Measurements from ENCODE around the gene SCCPDH.

Gene SCCPDH

DNA sequence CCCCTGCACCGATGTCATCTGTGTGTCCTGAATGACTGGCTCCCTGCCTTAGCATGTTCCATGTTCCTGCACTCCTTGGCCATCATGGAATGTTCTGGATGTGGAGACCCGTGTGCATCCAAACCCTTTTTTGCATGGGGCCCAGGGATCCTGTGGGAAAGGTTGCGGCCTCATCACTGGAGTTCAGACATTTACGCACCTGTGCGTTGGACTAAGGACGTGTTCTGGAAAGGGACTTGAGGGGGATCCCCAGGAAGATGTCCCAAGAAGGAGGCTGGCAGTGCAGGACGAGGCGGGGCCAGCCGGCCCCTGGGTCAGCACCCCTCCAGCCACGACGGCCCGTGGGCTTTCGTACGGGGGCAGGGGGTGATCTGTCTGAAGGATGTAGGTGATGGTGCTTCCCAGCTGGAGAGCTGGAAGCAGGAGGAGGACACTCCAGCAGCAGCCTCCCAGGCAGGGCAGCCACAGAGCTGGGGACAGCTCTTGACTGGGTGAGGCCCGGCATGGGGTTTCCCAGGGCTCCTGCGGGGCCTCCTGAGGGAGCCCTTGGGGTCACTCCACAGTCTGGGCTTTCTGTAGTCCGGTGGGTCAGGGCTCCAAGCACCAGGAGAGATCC is 67.2 kb downstream of the SCCPDH start:
- no peak for DNase-seq (ENCODE audit: low read depth)
- no peak overlapping the region for H3K4me3 ChIP-seq (ENCODE audit: low read depth, low read length)
- TF ChIP-seq, protein P1, sequence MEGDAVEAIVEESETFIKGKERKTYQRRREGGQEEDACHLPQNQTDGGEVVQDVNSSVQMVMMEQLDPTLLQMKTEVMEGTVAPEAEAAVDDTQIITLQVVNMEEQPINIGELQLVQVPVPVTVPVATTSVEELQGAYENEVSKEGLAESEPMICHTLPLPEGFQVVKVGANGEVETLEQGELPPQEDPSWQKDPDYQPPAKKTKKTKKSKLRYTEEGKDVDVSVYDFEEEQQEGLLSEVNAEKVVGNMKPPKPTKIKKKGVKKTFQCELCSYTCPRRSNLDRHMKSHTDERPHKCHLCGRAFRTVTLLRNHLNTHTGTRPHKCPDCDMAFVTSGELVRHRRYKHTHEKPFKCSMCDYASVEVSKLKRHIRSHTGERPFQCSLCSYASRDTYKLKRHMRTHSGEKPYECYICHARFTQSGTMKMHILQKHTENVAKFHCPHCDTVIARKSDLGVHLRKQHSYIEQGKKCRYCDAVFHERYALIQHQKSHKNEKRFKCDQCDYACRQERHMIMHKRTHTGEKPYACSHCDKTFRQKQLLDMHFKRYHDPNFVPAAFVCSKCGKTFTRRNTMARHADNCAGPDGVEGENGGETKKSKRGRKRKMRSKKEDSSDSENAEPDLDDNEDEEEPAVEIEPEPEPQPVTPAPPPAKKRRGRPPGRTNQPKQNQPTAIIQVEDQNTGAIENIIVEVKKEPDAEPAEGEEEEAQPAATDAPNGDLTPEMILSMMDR (IDR thresholded peaks at IDR 0.05; ENCODE audit: low read depth, low read length, missing control alignments), result no peak

DNA sequence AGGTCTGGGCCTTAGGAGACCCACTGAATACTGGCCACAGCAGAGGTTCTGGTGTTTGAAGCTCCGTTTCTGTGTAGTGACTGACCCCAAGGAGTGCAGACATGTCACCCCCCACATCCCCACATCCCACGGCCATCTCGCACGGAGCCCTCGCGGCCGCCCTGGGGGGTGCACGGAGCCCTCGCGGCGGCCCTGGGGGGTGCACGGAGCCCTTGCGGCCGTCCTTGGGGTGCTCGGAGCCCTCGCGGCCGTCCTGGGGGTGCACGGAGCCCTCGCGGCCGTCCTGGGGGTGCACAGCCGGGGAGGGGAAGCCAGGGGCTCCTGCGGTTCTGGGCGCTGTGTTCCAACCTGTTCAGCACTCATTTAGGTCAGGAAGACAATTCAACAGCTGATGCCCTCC is 68.4 kb downstream of the SCCPDH start:
- DNase-seq (ENCODE audit: low read depth), result no peak
- no peak overlapping the region for H3K4me3 ChIP-seq (ENCODE audit: low read depth, low read length)
- TF ChIP-seq, protein P1 (IDR thresholded peaks at IDR 0.05; ENCODE audit: low read depth, low read length, missing control alignments), result no peak

DNA sequence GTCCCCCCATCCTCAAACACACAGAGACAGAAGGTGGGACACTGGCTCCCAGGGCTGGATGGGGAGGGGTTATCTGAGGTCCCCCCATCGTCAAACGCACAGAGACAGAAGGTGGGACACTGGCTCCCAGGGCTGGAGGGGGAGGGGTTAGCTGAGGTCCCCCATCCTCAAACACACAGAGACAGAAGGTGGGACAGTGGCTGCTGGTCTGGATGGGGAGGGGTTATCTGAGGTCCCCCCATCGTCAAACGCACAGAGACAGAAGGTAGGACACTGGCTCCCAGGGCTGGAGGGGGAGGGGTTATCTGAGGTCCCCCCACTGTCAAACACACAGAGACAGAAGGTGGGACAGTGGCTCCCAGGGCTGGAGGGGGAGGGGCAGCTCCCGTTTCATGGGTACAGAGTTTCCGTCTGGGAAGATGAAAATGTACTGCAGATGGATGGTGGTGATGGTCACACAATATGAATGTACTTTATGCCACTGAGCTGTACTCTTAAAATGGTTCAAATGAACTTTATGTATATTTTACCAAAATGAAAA is 69.2 kb downstream of the SCCPDH start:
- TF ChIP-seq, protein P1 (IDR thresholded peaks at IDR 0.05; ENCODE audit: low read depth, low read length, missing control alignments), result no peak
- H3K4me3 ChIP-seq (ENCODE audit: low read depth, low read length), result no peak overlapping the region

DNA sequence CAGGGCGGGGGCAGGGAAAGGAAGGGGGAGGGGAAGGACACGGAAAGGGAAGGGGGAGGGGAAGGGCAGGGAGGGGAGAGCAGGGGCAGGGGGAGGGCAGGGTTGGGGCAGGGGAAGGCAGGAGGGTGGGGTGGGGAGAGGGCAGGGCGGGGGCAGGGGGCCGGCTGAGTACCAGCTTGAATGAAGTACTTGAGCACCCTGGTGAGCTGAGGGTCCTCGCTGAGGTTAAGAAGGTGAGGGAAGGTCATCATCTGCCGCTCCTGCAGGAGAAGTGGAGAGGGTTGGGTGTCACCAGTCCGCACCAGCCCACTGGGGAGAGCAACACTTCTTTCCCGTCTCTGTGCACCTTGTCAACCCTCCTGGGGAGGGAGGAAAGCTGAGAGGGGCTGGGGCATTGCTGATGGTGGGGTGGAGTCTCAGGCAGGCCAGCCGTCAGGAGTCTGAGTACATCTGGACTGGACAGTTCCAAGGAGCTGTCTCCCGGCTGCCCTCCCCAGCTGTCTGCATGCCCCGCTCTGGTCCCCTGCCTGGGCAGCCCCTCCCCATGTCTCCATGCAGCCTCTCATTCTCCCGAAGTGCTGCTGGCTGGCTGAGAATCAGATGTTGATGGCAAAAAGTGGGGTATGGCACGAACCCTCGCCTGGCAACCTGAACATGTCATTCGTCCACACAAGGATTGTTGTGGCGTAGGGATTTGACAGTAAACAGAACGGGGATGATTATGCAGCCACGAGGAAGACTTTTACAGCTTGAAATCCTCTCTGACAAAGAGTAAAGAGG is 70.0 kb downstream of the SCCPDH start:
- no peak overlapping the region for H3K4me3 ChIP-seq (ENCODE audit: low read depth, low read length)
- no peak for DNase-seq (ENCODE audit: low read depth)

More for the DNA sequence above, 69.2 kb downstream of the SCCPDH start:
- DNase-seq (ENCODE audit: low read depth), result no peak

DNA sequence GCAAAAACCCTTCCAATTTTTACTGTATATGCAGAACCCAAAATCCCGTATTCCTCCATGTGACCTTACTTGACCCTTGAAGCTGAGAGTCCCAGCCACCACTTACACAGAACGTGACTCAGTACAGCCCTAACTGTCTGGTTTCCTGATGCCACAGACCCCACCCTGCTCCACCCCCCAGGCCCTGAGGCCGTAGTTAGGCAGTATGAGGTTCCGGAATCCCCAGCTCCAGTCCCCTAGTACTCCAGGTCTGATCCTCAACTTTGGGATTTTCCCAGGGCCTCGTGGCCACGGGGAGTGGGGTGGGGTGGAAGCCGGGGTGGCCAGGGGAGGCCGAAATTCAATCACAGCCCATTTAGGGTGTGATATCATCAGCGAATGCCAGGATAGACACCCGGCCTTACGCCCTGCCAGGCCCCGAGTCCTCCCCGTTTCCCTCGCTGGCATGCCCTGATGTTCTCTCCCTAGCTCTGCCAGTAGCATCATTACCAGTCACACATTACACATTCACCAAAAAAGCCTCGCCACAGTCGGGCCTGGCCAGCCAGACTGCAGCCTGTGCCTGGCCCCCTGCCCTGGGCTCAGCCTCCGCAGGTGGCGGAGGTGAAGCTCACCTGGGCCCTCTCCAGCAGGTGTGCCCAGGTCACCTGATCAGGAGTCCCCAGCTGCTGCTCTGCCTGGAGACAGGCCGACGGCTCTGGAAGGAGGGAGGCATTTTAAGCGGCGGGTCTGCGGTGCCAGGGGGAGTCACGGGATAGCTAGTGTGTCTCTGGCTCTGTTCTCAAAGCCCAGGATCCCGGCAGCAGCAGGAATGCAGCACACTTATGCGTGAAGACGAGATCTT is 70.8 kb downstream of the SCCPDH start:
- H3K4me3 ChIP-seq (ENCODE audit: low read depth, low read length), result no peak overlapping the region
- TF ChIP-seq, protein P1 (IDR thresholded peaks at IDR 0.05; ENCODE audit: low read depth, low read length, missing control alignments), result no peak
- no peak for DNase-seq (ENCODE audit: low read depth)

More for the DNA sequence above, 70.0 kb downstream of the SCCPDH start:
- TF ChIP-seq, protein P1 (IDR thresholded peaks at IDR 0.05; ENCODE audit: low read depth, low read length, missing control alignments), result no peak

DNA sequence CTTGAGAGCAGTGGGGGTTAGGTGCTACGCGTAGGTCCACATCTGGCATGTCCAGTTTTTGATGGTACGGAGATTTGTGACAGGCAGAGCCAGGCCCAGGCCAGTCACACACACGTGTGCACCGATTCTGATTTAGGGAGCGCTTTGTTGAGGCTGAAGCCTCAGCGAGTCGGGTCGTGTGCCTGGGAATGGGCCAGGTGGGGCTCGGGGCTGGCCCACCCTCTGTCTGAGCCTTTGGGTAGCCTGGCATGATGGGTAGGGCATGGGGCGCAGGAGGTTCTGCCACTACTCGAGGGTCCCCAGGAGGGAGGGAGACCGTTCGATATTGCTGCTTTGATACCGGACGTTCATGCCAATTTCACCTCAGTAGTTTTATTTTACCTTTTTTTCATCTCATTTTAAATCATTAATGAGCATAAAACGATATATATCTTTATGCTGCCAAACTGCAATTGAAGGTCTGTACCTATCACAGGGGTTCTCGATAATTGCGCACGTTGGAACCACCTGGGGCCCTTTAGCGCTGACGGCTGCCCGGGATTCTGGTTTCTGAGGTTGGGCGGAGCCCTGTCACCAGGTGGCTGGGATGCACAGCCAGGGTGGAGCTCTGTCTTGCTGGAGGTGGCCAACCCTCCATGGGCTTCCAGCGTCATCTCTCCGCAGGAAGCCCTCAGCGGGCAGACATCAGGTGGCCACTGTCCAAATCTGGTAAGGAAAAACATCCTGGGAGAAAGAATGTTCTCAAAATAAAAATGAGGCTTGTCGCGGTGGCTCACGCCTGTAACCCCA is 71.9 kb downstream of the SCCPDH start:
- no peak overlapping the region for H3K4me3 ChIP-seq (ENCODE audit: low read depth, low read length)
- TF ChIP-seq, protein P1 (IDR thresholded peaks at IDR 0.05; ENCODE audit: low read depth, low read length, missing control alignments), result no peak
- no peak for DNase-seq (ENCODE audit: low read depth)

All from GM12864 (cell line).